Activated CD4-positive, alpha-beta T cell treated with anti-CD3 and anti-CD28 coated beads, Interleukin-2, amount 50 U/mL, for 24 hours (primary cell): ENCODE measurements around the gene CDH13.

Experiments
- DNase-seq, 2 donors: peaks; one replicate each; pipeline ENCODE4 v3.0.0-alpha.2; 2020; ENCODE audit warnings: low read depth in 1 of 2, low spot score in 1 of 2

CDH13 gene

DNA sequence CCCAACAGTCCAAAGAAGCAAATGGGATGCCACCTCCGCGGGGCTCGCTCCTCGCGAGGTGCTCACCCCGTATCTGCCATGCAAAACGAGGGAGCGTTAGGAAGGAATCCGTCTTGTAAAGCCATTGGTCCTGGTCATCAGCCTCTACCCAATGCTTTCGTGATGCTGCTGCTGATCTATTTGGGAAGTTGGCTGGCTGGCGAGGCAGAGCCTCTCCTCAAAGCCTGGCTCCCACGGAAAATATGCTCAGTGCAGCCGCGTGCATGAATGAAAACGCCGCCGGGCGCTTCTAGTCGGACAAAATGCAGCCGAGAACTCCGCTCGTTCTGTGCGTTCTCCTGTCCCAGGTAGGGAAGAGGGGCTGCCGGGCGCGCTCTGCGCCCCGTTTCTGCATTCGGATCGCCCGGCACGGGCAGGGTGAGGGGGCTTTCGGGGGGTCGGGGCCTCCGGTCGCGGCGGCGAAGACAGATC, at the start of gene CDH13:
Gene CDH13, plus strand, starts transcription at position 179 of the 471 bp plus-strand sequence.
- no peak for DNase-seq

DNA sequence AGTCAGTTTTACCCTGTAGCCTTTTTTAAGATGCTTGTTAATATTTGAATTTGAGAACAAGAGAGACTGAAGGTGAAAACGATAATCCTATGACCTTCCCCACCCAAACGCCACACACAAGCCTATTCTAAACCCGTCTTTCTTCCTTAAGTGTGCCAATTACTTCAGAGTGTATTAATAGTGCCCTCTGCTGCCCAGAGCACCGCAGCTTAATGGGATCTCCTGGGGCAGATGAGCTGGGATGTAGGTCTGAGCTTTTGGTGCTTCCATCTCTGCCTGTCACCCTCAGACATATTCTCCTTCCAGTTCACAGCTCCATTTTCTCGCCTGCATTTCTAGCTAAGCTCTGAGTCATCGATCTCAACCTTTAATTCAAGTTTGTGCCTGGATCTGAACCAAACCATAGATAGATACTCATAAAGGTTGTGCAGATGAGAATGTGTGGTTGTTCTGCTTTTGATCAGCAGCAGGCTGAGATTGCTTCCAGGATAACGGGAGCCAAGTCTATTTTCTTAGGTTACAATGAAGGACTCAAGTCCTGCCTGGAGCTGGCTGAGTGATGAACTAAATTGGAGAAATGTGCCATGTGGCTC, 46.4 kb upstream of the CDH13 start:
- DNase-seq = no peak

DNA sequence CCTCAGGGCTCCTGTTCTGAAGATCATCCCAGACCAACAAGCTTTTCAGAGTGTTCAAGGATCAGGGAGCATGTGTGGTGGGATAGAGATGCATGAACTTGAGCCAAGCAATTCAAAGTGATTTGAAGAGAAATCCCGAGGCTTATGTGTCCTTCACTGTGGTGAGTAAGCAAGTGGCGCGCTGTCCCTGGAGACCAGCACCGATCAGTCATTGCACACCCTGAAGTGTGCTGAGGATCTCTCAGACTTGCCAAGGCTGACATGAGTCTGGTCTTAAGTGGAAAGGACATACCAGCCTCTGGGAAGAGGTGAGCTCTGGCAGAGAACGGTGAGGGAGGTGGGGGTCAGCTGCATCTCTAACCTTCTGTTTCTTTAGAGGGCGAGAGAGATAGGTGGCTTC, 43.8 kb upstream of the CDH13 start:
- DNase-seq = no peak

DNA sequence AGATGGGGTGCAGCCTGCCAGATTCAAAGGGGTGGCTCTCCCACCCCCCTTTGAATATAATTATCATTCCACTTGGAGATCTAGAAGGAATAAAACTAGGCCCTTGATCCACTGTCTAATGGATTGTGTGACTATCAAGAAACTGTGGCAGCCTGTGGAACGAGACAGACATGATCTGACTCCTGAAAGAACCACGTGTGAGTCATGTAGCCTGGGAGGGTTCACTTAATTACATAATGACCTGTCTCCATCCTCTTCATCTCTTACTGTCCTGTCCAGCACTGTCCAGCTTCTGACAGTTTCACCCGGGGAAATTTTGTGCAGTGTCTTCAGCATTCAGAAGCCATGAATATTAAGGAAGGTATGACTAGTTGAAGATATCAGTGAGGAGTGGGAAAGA, 43.3 kb upstream of the CDH13 start:
- DNase-seq = no peak

DNA sequence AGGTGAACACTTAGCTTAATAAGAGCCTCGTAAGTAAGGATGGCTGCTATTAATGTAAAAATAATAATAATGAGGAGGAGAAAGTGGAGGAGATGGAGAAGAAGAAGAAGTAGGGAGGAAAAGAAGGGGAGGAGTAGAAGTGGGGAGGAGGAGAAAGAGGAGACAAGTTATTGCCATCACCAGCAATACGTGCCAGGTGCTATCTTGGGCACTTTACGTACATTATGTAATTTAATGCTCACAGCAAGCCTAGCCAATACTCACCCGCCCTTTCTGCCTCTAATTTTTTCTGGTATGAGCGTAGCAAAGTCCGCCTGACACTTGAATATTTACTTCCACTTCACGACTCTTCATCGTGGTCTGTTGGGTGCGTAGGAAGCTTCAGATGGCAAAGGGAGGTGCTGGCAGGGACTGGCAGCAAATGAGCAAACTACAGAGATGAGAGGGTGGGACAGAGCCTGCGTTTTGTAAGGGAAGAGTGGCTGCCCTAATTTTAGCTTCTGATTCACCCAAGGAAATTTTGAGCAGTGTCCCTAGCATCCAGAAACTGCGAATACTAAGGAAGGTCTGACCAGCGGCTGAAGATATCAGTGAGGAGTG, 42.1 kb upstream of the CDH13 start:
- no peak for DNase-seq

DNA sequence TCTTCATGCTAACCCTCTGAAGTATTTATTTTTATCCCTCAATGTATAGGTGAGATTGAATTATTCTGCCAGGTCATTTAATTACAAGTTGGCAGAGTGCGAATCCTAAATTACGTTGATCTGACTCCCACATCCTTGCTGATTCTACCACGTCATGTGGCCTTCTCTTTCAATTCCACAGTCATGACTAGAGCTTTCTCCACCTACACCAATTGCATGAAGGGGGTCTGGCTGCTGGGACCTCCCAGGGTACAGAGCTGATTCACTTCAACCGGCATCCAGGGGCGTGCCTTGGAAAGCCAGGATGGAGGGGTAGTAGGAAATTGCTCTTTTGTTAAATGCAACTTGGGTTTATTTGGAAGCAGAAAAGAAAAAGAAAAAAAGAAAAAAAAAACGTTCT, 41.1 kb upstream of the CDH13 start:
- no peak for DNase-seq

DNA sequence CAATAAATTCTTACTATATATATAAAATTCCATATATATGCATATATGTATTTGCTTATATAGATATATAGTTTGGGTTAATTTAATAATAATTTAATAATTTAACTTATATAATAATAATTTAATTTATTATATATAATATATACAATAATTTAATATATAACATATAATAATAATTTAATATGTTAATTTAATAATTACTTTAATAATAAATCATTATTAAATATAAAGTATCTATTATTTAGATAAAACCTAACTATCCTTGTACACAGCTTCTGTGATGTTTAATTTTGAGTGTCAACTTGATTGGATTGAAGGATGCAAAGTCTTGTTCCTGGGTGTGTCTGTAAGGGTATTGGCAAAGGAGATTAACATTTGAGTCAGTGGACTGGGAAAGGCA, 40.6 kb upstream of the CDH13 start:
- DNase-seq = no peak

DNA sequence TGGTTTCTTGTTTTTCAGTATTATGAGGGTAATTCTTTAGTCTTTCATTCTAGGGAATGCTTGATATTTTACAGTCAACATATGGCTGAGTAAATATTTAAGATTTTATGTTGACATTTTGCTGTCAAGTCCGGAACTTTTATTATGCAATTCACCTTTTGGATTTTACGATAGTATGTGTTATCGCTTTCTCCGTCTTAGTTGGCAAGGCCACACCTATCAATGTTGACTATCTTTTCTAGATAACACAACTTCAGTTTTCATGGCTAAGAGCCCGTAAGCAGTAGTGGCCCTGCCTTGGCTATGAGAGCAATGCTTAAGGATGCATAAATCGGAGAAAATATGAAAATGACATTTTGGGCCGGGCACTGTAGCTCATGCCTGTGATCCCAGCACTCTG, 39.5 kb upstream of the CDH13 start:
- no peak for DNase-seq

DNA sequence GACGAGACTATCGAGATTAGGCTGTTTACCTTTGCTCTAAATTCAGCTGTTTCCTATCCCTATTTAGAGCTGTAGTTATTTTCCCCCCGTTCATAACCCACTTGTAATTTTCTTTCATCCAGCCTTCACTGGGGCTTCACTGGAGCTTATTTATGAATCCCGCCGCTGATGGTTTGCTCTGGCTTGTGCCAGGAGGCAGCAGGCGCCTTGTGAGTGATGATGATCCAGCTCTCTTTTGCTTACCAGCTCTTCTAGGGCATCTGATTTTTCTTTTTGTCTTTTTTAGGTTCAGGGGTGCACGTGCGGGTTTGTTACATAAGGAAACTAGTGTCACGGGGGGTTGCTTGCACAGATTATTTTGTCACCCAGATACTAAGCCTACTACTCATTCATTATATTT, 37.4 kb upstream of the CDH13 start:
- DNase-seq = no peak

DNA sequence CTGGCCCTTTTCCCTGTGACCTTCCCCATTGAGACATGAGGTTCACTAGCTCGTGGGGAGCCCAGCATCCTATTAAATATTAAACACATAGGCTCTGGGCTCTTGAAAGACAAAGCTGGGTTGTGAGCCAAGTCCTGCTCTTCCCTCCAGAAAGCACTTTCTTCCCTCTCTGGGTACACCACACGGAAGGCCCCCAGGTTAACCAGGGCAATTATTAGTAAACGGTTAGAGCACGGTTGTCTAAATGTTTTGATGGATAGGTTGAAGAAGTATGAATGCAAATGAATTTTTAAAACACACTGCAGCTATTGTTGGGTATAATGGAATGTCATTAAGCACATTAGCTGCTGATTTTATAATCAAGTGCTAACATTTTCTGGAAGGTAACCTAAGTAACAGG, 32.7 kb upstream of the CDH13 start:
- no peak for DNase-seq

DNA sequence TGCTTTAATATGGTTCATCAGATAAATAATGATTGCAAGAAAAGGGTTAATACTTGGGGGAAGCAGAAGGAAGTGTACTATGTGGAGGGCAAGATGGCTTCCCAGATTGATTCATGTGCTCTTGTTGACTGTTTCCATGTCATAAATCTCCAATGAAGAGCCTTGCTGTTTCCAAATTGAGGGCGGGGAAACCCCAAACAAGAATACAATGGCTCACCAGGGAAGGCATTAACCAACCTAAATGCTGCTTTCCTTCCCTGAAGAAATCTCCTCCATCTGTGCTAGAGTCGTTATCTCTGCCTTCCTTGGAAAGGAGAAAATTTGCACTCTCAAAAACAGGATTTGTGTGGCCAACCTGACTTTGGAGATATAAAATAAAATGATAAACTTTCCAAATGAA, 28.0 kb upstream of the CDH13 start:
- no peak for DNase-seq

DNA sequence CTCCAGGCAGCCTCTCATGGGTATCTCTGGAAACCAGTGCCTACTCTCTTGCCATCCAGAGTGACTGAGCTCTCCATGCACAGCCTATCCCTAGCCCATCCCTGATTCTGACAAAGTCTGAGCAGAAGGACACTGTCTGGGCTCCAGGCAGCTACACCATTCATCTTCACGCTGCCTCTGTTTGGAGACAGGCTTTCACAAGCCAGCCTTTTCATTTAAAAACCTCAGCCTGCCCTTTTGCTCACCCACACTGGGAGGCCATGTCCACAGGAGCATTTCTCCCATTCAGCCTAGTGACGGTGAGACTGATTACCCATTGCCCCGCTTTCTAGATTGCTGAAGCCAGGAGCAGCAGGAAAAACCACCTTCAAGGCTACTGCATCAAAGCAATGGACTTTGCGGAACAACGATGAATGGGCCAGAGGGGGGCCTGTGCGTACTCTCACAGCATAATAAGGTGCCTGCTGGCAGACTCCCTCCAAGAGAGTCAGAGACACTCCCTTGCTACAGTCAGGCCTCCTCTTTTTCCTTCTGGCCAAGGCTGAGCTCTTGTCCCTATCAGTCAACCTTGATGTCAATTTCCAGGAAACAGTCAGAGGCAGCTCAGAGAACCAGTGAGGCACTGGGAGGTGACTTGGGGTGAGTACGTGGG, 24.7 kb upstream of the CDH13 start:
- DNase-seq = no peak

DNA sequence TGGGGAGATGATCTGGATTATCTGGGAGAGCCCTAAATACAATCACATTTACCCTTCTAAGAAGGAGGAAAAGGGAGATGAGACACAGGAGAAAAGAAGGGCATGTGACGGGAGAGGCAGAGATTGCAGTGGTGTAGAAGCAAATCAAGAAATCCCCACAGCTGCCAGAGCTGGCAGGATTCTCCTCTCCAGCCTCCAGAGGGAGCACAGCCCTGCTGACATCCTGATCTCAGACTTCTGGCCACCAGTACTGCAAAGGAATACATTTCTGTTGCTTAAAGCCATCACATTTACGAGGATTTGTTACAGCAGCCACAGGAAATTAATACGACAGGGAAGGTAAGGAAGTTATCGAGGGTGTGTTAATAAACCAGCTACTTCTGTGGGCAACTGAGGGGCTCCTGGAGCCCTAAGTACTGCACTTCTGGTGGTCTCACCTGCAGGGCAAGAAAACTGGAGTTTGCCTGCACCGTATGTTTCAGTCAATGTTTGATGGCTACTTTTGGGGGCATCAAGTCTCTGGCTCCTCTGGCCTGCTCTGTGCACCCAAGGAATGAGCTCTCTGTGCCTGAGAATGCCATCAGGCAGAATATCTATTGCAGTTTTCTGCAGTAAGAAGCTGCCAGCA, 22.9 kb upstream of the CDH13 start:
- no peak for DNase-seq

DNA sequence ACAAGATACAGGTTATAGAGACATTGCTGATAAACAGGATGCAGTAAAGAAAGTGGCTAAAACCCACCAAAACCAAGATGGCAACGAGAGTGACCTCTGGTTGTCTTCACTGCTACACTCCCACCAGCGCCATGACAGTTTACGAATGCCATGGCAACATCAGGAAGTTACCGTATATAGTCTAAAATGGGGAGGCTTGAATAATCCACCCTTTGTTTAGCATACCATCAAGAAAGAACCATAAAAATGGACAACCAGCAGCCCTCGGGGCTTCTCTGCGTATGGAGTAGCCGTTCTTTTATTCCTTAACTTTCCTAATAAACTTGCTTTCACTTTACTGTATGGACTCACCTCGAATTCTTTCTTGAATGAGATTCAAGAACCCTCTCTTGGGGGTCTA, 21.7 kb upstream of the CDH13 start:
- DNase-seq = no peak

DNA sequence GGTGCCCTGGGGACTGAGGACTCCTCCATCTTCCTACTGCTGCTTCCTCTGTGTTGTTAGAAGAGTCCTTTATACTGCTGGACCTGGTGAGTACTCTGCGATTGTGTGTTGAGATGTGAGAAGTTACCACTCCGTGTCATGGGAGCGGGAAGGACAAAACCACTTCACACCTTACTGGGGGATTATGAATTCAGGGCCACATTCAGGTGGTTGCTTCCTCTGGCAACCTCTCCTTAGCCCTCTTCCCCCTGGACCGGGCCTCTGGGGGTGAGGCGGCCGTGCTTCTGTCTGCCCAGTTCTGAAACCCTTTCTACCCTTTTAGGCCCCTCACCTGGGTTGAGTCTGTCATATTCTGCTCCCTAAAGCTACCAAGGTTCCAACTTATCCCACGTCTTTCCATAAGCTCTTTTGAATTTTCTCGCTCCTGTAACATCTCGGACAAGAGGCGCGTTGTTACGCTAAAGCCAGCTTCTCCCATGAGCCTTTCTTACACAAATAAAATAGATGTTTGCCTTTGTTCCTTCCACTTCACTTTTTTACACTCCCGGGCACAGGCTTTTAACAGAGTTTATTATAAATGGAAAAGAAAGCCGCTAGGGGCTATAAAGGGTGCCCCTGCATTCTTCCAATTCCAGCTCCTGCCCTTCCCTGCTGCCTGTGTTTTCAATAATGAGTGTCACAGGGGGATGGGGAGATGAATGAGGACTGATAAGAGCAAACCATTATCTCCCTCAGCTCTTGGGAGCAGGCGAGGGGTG, 20.7 kb upstream of the CDH13 start:
- no peak for DNase-seq

DNA sequence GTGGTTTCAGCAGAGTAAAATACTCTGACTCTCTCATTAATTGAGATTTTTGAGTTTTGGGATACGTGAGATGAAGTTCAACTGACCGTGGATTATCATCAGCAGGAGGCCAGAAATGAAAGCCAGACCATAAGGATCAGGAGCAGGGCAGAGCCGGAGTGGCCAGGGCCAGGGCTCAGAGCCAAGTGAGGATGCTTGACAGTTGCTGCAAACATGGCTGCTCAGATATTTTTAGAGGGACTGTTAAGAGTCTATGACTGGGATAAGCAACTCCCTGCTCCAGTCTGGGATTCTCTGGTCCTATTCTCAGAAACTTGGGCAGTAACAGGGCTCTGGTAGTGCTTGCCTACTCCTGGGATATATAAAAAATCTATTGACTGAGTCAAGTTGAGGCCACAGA, 17.6 kb upstream of the CDH13 start:
- DNase-seq = no peak

DNA sequence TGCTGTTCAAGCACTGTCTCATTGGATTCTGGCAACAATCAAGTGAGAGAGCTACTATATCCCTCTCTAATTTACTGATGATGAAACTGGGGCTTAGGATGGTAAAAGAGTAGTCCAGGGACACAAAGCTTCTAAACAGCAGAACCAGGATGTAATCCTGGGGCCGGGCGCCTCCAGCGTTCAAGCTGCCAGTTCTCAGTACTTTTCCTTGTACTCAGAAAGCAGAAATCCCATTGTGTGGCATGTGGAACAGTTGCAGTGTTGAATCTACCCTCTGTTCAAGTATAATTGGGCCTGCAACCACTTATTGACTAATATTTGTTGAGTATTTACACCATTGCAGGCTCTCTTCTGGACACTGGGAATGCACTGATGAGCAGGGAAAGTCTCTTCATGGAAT, 14.5 kb upstream of the CDH13 start:
- DNase-seq = no peak

DNA sequence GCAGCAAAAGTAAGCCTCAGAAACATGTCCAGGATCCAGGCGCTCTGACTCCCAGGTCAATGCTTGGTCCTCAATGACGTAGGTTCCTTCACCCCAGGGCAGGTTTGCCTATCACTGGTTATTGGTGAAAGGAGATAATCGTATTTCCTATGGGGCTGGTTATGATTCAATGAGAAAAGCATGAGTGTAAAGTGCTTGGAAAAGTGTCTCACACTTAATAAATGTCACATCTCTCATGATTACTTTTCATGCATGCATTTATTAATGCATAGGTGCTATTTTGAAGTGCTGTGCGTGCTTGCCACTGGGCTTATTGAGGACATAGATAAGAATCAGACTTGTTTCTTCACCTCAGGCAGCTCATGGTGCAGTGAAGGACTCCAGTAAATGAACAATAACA, 10.4 kb upstream of the CDH13 start:
- DNase-seq = no peak

DNA sequence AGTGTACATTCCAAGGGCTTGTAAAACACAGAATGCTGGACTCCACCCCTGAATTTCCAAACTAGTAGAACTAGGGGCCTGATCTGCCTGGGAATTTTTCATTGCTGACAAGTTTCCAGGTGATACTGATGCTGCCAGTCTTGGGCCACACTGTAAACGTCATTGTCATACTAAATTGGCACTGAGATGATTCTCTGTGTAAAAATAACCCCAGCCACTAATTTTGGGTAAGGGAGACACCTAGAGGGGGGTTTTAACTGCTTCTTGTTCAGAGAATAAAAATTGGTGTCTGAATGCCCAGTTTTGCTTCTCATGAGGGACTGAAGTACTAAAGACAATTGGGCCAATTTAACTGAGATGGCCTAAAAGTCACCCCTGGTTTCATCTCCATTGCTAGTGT, 5.0 kb upstream of the CDH13 start:
- no peak for DNase-seq

DNA sequence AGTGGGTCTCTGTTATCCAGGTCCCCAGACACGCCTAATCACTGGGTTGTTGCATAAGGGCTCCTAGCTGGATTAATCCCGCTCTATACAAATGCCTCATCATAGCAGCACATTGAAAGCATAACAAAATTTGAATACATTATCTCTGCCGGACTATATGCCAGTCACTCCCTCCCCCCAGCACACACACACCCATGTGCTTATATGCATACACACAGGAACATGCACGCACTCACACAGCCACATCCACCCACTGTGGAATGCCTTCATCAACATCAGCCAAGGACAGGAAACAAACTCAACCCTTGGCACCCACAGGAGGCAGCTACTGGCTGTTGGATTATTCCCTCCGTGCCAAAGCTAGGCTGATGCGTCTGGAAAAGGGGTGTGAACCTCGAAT, 3.5 kb upstream of the CDH13 start:
- DNase-seq = no peak

DNA sequence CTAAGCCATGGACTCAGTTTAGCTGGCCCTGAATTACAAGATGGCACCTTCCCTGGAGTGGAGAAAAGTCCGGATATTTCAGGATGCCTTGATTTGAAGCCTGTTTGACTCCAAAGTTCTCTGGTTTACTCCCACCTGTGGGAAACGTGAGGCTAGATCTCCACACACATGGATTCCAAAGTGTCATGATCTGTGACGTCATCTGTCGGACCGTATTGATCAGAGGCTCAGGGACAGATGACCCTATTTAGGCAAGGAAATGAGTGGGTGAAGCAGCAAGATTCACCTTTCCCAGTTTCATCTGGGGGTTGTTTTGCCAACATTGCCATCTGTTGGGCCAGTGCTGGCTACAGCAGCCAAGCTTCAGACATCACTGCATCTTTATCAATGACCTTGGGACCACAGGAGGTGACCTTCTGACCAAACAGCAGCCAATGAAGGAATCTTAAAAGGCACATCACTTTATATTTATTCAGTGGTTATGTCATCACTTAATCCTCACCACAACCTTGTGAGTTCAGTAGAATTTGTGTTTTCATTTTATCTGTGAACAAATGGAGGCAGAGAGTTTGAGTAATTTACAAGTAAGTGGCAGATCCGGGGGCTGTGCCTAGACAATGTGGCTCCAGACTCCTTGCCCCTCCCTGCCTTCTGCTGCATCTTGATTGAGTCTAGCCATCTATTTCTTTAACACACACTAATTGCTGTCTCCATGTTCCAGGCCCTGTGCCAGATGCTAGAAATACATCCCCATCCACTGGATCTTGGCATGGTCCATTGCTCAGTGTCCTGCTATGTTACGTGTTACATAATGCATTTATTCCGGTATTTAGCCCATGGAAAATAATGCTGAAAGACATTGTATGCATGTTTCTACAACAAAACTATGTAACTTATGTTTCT, 1.5 kb upstream of the CDH13 start:
- DNase-seq = no peak
